ENCODE results near the gene PDXK. TPM values are rescaled to one million over a fixed set of nuclear protein-coding genes. Genes with fewer than 3 reads are reported as not detected.

The PDXK gene
- total and polyA plus RNA-seq, 7 donors: 17.2 to 96.5 (median 37.0) TPM

- H3K4me3 ChIP-seq: peak within 1 kb of the TSS; percentile 89
- 0% methylated on average over 57 to 83 of the region's 83 CpGs for WGBS, 3 donors
- TF ChIP-seq, protein P1, sequence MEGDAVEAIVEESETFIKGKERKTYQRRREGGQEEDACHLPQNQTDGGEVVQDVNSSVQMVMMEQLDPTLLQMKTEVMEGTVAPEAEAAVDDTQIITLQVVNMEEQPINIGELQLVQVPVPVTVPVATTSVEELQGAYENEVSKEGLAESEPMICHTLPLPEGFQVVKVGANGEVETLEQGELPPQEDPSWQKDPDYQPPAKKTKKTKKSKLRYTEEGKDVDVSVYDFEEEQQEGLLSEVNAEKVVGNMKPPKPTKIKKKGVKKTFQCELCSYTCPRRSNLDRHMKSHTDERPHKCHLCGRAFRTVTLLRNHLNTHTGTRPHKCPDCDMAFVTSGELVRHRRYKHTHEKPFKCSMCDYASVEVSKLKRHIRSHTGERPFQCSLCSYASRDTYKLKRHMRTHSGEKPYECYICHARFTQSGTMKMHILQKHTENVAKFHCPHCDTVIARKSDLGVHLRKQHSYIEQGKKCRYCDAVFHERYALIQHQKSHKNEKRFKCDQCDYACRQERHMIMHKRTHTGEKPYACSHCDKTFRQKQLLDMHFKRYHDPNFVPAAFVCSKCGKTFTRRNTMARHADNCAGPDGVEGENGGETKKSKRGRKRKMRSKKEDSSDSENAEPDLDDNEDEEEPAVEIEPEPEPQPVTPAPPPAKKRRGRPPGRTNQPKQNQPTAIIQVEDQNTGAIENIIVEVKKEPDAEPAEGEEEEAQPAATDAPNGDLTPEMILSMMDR (IDR thresholded peaks at IDR 0.05): peak; percentile 100
- H3K9me3 ChIP-seq: no peaks in the 10 kb centered on the region
- intact Hi-C loops (cut with DNase I): no loop called here
- DNase-seq (peak; percentile 91 to 96), ATAC-seq (peak; percentile 96 to 99 (median 96))
- H3K4me1 ChIP-seq: peaks cover 11% of the 10 kb centered on the region
- peaks cover 0 to 39% of the 10 kb centered on the region in 2 donors for H3K36me3 ChIP-seq (ENCODE audit: insufficient read depth in 1 of 2, low read depth in 1 of 2)
- no peaks in the 10 kb centered on the region for H3K27me3 ChIP-seq (ENCODE audit: insufficient read depth in 3 of 3, low read length in 2 of 3)
- peak within 1 kb of the TSS; percentile 87 for H3K27ac ChIP-seq
Measured at GRCh38 chr21:43789276-43790009, 70.5 kb downstream of the PDXK start, which contains the start of gene RRP1. Gene RRP1 (plus strand): TSS chr21:43789577. CDS start chr21:43789630, 53 bp downstream.

DNA sequence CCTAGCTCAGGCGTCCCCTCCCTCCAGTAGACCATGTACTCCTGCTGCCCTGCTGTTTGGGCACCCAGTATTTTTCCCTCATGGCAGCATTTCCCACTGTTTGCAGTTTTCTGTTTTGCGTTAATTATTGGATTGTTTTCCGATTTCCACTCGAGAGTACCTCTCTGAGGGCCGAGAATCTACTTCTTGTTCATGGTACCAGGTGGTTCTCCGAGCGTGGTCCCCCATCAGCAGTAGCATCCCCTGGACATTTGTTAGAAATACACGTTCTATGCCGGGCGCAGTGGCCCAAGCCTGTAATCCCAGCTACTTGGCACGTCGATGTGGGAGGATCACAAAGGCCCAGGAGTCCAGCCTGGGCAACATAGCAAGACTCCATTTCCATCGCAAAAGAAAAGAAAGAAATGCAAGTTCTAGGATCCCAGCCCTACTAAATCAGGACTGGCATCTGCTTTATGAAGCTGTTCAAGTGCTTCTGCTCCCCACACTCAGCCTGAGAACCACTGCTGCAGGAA is 71.1 kb downstream of the PDXK start:
- Histone ChIP-seq H3K9me3 (no peaks in the 10 kb centered on the region), H3K4me3 (peak overlapping the region; percentile 89), H3K36me3 (ENCODE audit: insufficient read depth in 1 of 2, low read depth in 1 of 2) (peaks cover 0 to 45% of the 10 kb centered on the region in 2 donors), H3K27ac (peak overlapping the region; percentile 87), H3K4me1 (peaks cover 11% of the 10 kb centered on the region), H3K27me3 (ENCODE audit: insufficient read depth in 3 of 3, low read length in 2 of 3) (no peaks in the 10 kb centered on the region)
- 6 to 9% (median 7%) methylated on average over 13 of the region's 13 CpGs for WGBS, 3 donors
- intact Hi-C loops (cut with DNase I): no loop called here
- DNase-seq (no peak), ATAC-seq (no peak)
- TF ChIP-seq, protein P1 (IDR thresholded peaks at IDR 0.05): no peak

DNA sequence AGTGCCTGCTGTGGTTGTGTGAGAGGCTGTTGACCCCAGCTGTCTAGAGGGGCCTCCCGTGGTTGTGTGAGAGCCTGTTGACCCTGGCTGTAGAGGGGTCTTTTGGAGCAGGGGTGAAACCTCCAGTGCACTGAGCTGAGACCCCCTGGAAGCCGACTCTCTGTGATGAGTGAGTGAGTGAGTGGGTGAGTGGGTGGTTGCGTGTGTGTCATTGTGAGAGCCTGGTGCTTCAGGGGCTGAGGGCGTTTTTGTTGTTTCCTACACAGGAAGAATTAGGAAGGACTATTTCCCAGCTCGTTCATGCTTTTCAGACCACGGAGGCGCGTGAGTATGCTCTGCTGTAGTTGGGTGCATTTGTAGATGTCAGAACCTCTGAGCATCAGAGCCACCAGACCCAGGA is 73.5 kb downstream of the PDXK start:
- peaks cover under 1 to 69% of the 10 kb centered on the region in 2 donors for H3K36me3 ChIP-seq (ENCODE audit: insufficient read depth in 1 of 2, low read depth in 1 of 2)
- no peak overlapping the region for H3K4me3 ChIP-seq
- 91 to 94% (median 91%) methylated on average over 8 of the region's 8 CpGs for WGBS, 3 donors
- H3K27ac ChIP-seq: no peak overlapping the region
- ATAC-seq (no peak), DNase-seq (no peak)
- intact Hi-C loops (cut with DNase I): no loop called here
- TF ChIP-seq, protein P1 (IDR thresholded peaks at IDR 0.05): no peak
- no peaks in the 10 kb centered on the region for H3K27me3 ChIP-seq (ENCODE audit: insufficient read depth in 3 of 3, low read length in 2 of 3)
- H3K9me3 ChIP-seq: no peaks in the 10 kb centered on the region
- H3K4me1 ChIP-seq: peaks cover 11% of the 10 kb centered on the region

DNA sequence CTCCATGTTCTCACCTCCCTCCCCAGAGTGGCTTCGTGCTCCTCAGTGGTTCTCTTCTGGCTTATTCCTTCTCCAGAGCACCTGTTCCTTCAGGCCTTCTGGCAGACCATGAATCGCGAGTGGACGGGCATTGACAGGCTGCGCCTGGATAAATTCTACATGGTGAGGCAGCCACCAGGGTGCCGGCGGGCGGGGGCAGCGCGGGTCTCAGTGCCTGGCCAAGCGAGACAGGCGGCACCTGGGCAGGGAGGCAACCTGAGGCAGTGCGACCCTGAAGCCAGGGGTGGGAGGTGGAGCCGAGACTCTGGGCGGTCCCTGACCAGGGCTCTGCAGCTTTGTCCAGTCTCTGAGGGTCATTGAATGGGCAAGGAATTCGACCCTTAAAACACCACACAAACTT is 74.3 kb downstream of the PDXK start:
- no peaks in the 10 kb centered on the region for H3K9me3 ChIP-seq
- no peak overlapping the region for H3K4me3 ChIP-seq
- intact Hi-C loops (cut with DNase I): no loop called here
- no peak for DNase-seq
- ATAC-seq: no peak
- H3K36me3 ChIP-seq (ENCODE audit: insufficient read depth in 1 of 2, low read depth in 1 of 2): peaks cover 5 to 77% of the 10 kb centered on the region in 2 donors
- no peaks in the 10 kb centered on the region for H3K27me3 ChIP-seq (ENCODE audit: insufficient read depth in 3 of 3, low read length in 2 of 3)
- WGBS, 3 donors: 92 to 96% (median 93%) methylated on average over 16 of the region's 16 CpGs
- TF ChIP-seq, protein P1 (IDR thresholded peaks at IDR 0.05): no peak
- peaks cover 11% of the 10 kb centered on the region for H3K4me1 ChIP-seq
- no peak overlapping the region for H3K27ac ChIP-seq
